Left renal pelvis (tissue), 4 donors: ENCODE results near the gene GPR89B. TPM values are rescaled to one million over a fixed set of nuclear protein-coding genes. Genes with fewer than 3 reads are reported as not detected.
"Not testable (repeated sequence)": the region's sequence is repeated elsewhere in the genome, so short reads cannot be mapped to it uniquely, and the experiment has no call there.

ENCODE experiments used
- DNase-seq, 4 donors: peaks; one replicate each; pipeline ENCODE4 v3.0.0-alpha.2; 2013; ENCODE audit warnings: low read depth in 4 of 4, low spot score in 3 of 4
- polyA plus RNA-seq, 4 donors: library from polyadenylated mRNA; unstranded; fragments of 120-200 nt; gene quantifications; one replicate each; pipeline ENCODE4 v1.2.1, GENCODE V29; 2013; ENCODE audit not compliant: insufficient read length in 4 of 4

The GPR89B gene
- polyA plus RNA-seq, 4 donors, result 14.2 to 51.2 (median 49.2) TPM

- DNase-seq, result not testable (repeated sequence)
Measured at GRCh38 chr1:147935296-147935695, 7.1 kb downstream of the GPR89B start.

GRCh38 chr1:147940456-147940855 lies 12.2 kb downstream of the GPR89B start:
- DNase-seq, result not testable (repeated sequence)

GRCh38 chr1:147942563-147942962 lies 14.3 kb downstream of the GPR89B start:
- DNase-seq, result not testable (repeated sequence)

GRCh38 chr1:147949517-147949916 lies 21.3 kb downstream of the GPR89B start:
- not testable (repeated sequence) for DNase-seq

GRCh38 chr1:147958906-147959305 lies 30.7 kb downstream of the GPR89B start:
- DNase-seq, result not testable (repeated sequence)

GRCh38 chr1:147959680-147960079 lies 31.5 kb downstream of the GPR89B start:
- not testable (repeated sequence) for DNase-seq

- not testable (repeated sequence) for DNase-seq
Measured at GRCh38 chr1:147964575-147964974, 36.4 kb downstream of the GPR89B start.

GRCh38 chr1:147966657-147967056 lies 38.4 kb downstream of the GPR89B start:
- DNase-seq, result not testable (repeated sequence)

- not testable (repeated sequence) for DNase-seq
Measured at GRCh38 chr1:147978896-147979651, 50.9 kb downstream of the GPR89B start.

GRCh38 chr1:147985374-147985773 lies 57.2 kb downstream of the GPR89B start:
- not testable (repeated sequence) for DNase-seq

- DNase-seq, result not testable (repeated sequence)
Measured at GRCh38 chr1:147987893-147988292, 59.7 kb downstream of the GPR89B start.

GRCh38 chr1:147992916-147993315 lies 64.7 kb downstream of the GPR89B start:
- not testable (repeated sequence) for DNase-seq

GRCh38 chr1:147993400-147993799 lies 65.2 kb downstream of the GPR89B start:
- DNase-seq, result not testable (repeated sequence)

- not testable (repeated sequence) for DNase-seq
Measured at GRCh38 chr1:147993825-147994615, 65.8 kb downstream of the GPR89B start.

- not testable (repeated sequence) for DNase-seq
Measured at GRCh38 chr1:147996088-147996487, 67.9 kb downstream of the GPR89B start.

- not testable (repeated sequence) for DNase-seq
Measured at GRCh38 chr1:148007724-148008123, 79.5 kb downstream of the GPR89B start.

- DNase-seq, result no peak
Measured at GRCh38 chr1:148010527-148010926, 82.3 kb downstream of the GPR89B start.

- DNase-seq, result not testable (repeated sequence)
Measured at GRCh38 chr1:148013177-148014144, 85.2 kb downstream of the GPR89B start.

GRCh38 chr1:148014289-148015200 lies 86.3 kb downstream of the GPR89B start:
- DNase-seq, result not testable (repeated sequence)
